GM19239 (cell line): ENCODE results near the gene TBXA2R.
"Not testable (repeated sequence)": the region's sequence is repeated elsewhere in the genome, so short reads cannot be mapped to it uniquely, and the experiment has no call there.

Experiments
- DNase-seq: peaks from one replicate; pipeline ENCODE4 v3.0.0; 2011; ENCODE audit warnings: low spot score; ENCODE audit not compliant: insufficient read length
- FAIRE-seq: peaks from 2 replicates; lab custom pipeline; 2011; peaks lifted over from hg19 to GRCh38; lab: Jason Lieb, UNC

The TBXA2R gene

GRCh38 chr19:3585301-3586126, 21.2 kb downstream of the TBXA2R start, which contains the start of gene GIPC3:
GIPC3 (plus strand) TSS chr19:3585478; CDS start chr19:3585598, 120 bp downstream.
- FAIRE-seq: no peak

GRCh38 chr19:3584036-3584802, 22.5 kb downstream of the TBXA2R start:
- DNase-seq, FAIRE-seq: not testable (repeated sequence)

More at GRCh38 chr19:3585301-3586126, 21.2 kb downstream of the TBXA2R start, which contains the start of gene GIPC3:
- DNase-seq: no peak

DNA sequence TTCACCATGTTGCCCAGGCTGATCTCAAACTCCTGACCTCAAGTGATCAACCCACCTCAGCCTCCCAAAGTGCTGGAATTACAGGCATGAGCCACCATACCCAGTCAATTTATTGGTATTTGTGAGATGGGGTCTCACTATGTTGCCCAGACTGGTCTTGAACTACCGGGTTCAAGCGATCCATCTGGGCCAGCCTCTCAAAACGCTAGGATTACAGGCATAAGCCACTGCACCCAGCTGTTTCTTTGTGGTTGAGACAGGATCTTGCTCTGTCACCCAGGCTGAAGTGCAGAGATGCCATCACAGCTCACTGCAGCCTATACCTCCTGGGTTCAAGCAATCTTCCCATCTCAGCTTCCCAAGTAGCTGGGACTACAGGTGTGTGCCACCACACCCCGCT, 24.9 kb downstream of the TBXA2R start:
- not testable (repeated sequence) for DNase-seq, FAIRE-seq

- FAIRE-seq (no peak), DNase-seq (no peak)
Observed at GRCh38 chr19:3580156-3580934, 26.3 kb downstream of the TBXA2R start.

DNA sequence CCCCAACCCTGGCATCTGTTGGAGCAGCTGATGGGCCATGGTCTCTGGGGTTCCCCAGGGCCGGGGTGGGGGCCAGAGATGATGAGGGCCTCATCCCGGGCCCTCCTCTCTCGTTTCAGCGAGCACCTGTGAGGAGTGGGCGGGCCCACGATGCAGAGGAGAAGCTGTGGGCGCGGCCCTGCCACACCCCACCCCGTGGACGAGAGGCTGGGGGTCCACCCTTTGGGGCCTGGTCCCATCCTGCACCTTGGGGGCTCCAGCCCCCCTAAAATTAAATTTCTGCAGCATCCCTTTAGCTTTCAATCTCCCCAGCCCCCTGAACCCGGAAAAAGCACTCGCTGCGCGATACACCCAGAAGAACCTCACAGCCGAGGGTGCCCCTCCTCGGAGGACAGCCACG, 28.3 kb downstream of the TBXA2R start:
- FAIRE-seq (no peak), DNase-seq (no peak)

DNA sequence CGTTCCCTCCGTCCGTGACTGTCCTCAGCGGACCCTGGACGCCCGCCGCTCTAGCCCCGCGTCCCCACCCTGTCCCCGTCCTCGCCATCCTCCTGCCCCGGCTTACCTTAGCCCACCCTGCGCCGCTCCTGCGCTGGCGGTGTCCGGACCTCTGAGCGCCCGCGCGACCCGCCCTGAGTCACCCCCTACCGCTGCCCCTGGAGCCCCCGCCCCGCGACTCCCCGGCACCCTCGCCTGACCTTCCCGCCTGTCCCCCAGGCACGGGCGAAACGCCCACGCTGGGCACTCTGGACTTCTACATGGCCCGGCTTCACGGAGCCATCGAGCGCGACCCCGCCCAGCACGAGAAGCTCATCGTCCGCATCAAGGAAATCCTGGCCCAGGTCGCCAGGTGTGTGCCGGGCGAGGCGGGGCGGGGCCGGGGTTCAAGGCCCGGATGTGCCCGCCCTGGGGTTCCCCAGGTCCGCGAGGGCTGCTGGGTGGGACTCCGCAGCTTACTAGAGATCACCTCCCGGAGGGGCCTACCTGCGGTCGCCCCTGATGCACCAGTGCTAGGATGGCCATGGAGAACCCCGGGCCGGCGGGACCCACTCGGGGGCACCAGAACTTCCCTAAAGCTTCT, 28.8 kb downstream of the TBXA2R start:
- no peak for DNase-seq
- FAIRE-seq: no peak

- DNase-seq: no peak
Observed at GRCh38 chr19:3576696-3577443, 29.8 kb downstream of the TBXA2R start.

GRCh38 chr19:3575949-3576673, 30.6 kb downstream of the TBXA2R start:
- FAIRE-seq (no peak), DNase-seq (no peak)

More at GRCh38 chr19:3576696-3577443, 29.8 kb downstream of the TBXA2R start:
- FAIRE-seq: no peak

DNA sequence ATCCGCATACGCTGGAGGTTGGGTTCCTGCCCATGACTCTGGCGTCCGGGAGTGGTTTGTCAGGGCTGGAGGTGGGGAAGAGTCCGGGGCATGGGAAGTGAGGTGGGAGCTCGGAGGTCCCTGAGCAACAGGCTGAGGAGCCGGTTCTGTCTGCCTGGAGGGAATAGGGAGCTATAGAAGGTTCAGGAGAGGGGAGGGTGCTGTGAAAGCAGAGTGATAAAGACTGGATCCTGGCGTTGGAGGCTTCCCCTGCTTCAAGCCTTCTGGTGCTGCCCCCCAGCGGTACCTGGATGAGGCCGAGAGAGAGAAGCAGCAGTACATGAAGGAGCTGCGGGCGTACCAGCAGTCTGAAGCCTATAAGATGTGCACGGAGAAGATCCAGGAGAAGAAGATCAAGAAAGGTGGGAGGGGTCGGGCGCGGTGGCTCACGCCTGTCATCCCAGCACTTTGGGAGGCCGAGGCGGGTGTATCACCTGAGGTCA, 31.4 kb downstream of the TBXA2R start:
- no peak for FAIRE-seq
- DNase-seq: no peak

- FAIRE-seq (peak; percentile 93), DNase-seq (peak; percentile 94)
Observed at GRCh38 chr19:3573858-3574637, 32.6 kb downstream of the TBXA2R start.

GRCh38 chr19:3573162-3573857, 33.4 kb downstream of the TBXA2R start:
- no peak for FAIRE-seq
- DNase-seq: no peak

DNA sequence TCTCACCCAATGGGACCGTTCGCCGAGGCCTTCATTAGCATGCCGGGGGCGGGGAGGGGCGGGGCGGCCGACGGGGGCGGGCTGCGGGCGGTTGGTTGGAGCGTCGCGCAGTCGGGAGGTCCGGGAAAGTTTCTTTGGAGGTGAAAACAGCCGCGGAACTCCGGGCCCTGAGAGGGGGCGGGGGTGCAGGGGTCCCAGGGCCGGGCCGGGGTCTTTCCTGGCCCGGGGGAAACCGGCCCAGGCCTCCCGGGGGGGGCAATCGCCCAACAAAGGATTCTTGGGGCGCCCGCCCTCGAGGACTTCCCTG, 33.9 kb downstream of the TBXA2R start, which contains the start of gene HMG20B:
Gene HMG20B (plus strand): TSS at position 90 of the 307 bp plus-strand sequence. CDS start 366 bp downstream, outside the sequence.
- DNase-seq (no peak), FAIRE-seq (no peak)

DNA sequence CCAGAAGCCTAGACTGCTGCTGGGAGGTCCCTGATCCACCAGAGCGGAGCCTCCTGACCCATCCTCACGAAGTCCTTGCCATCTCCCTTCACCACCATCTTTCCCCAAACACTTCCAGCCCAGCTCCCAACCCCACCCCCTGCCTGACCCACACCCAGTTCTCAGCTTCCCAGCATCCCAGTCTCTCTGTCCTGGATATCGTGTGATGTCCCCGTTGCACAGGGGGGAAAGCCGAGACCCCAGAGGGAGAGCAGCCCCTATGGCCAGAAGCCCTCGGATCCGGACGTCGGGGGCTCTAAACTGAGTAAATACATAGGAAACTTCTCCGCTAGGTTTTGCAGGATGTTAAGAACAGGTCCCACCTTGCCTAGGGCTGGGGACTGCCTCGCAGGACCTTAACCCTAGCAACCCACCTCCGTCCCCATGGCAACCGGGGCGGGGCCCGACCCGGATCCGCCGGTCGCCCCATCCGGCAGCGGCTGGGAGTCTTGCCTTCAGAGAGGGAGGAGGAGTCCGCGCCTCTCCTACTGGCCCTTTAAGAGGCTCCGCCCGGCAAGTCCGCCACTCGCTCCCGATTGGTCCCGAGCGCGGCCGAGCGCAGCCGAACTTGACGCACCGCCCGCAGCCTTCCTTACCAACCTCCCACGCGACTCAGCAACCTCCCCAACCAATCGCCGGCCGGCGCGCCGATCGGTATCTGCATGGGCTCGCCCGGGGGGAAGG, 34.4 kb downstream of the TBXA2R start:
- FAIRE-seq (peak; percentile 97), DNase-seq (peak; percentile 98)

DNA sequence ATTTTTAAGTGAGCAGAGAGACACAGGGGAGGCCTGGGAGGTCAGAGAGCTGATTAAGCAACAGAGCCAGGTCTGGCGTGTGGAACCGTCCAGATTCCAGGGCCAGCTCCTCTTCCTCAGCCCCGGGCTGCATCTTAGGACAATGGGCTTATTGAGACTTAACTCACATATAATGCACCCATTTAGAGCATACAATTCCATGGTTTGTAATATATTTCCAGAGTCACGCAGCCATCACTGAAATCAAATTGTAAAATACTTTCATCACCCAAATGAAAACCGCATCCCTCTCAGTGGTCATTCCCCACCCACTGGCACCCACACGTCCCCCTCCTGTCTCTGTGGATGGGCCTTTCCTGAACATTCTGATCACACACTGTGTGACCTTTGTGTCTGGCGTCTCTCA, 36.1 kb downstream of the TBXA2R start:
- FAIRE-seq: no peak
- DNase-seq: no peak

DNA sequence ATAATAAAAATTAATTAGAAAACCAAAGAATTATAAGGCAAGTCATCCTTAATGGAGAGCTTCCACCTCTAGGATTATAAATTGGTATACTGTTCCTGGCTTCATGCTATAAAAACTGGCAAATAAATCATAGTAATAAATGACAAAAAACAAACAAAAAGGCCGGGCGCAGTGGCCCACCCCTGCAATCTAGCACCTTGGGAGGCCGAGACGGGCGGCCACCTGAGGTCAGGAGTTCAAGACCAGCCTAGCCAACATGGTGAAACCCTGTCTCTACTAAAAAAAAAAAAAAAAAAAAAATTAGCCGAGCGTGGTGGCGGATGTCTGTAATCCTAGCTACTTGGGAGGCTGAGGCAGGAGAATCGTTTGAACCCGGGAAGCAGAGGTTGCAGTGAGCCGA, 36.6 kb downstream of the TBXA2R start:
- not testable (repeated sequence) for DNase-seq, FAIRE-seq

DNA sequence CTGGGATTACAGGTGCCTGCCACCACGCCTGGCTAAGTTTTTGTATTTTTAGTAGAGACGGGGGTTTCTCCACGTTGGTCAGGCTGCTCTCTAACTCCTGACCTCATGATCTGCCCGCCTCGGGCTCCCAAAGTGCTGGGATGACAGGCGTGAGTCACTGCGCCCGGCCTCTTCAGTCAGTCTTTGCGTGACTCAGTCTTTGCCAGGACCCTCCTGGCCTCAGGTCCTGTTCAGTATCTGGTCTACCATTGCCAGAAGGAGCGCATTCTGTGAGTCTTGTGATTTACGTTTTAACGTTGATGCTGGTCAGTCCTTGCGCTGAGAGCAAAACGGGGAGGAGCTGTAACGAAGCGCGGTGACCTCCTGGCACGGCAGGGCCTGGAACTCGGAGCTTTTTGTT, 41.5 kb downstream of the TBXA2R start:
- DNase-seq (no peak), FAIRE-seq (no peak)
